HG02884 (cell line): ENCODE results near the gene VAT1L.
"Not testable (repeated sequence)": the region's sequence is repeated elsewhere in the genome, so short reads cannot be mapped to it uniquely, and the experiment has no call there.

ENCODE experiments used
- ATAC-seq: cut with Tn5 transposase; IDR thresholded peaks from one replicate; pipeline ENCODE4 v1.9.1; 2021; ENCODE audit warnings: mild to moderate bottlenecking, moderate library complexity; ENCODE audit not compliant: unreplicated experiment

VAT1L gene

GRCh38 chr16:77987810-77988209, 199.4 kb downstream of the VAT1L start:
- no peak for ATAC-seq

GRCh38 chr16:77989846-77990245, 201.5 kb downstream of the VAT1L start:
- no peak for ATAC-seq

GRCh38 chr16:77991701-77992100, 203.3 kb downstream of the VAT1L start:
- ATAC-seq = no peak

- not testable (repeated sequence) for ATAC-seq
These were observed 204.0 kb downstream of the VAT1L start for GRCh38 chr16:77992381-77992780.

- no peak for ATAC-seq
These were observed 205.0 kb downstream of the VAT1L start for GRCh38 chr16:77993111-77993985.

GRCh38 chr16:77995843-77996455, 207.6 kb downstream of the VAT1L start:
- ATAC-seq = no peak

GRCh38 chr16:77998350-77999023, 210.1 kb downstream of the VAT1L start:
- no peak for ATAC-seq

GRCh38 chr16:78001451-78002025, 213.2 kb downstream of the VAT1L start:
- no peak for ATAC-seq

- peak; percentile 100 for ATAC-seq
These were observed 214.7 kb downstream of the VAT1L start for GRCh38 chr16:78002915-78003538.

GRCh38 chr16:78004517-78004916, 216.2 kb downstream of the VAT1L start:
- no peak for ATAC-seq

- no peak for ATAC-seq
These were observed 217.5 kb downstream of the VAT1L start for GRCh38 chr16:78005881-78006280.

- no peak for ATAC-seq
These were observed 218.8 kb downstream of the VAT1L start for GRCh38 chr16:78007121-78007520.

GRCh38 chr16:78022347-78023060, 234.1 kb downstream of the VAT1L start, which contains the start of gene CLEC3A:
TSS of gene CLEC3A (plus strand) at chr16:78022548. CDS start at chr16:78022627, 79 bp downstream.
- ATAC-seq = no peak

GRCh38 chr16:78024159-78024558, 235.8 kb downstream of the VAT1L start:
- no peak for ATAC-seq

GRCh38 chr16:78025631-78026030, 237.3 kb downstream of the VAT1L start:
- no peak for ATAC-seq

GRCh38 chr16:78028018-78028417, 239.7 kb downstream of the VAT1L start:
- no peak for ATAC-seq
